GM11168 (cell line): ENCODE results near the gene SF3A2.

Source experiments
- in situ Hi-C: fragments of 300-500 bp; cut with MboI; formaldehyde crosslinking; loops from one replicate; pipeline ENCODE4 v1.12.0; 2022; ENCODE audit warnings: low sequenced_read_pairs; ENCODE audit not compliant: unreplicated experiment

SF3A2 gene

DNA sequence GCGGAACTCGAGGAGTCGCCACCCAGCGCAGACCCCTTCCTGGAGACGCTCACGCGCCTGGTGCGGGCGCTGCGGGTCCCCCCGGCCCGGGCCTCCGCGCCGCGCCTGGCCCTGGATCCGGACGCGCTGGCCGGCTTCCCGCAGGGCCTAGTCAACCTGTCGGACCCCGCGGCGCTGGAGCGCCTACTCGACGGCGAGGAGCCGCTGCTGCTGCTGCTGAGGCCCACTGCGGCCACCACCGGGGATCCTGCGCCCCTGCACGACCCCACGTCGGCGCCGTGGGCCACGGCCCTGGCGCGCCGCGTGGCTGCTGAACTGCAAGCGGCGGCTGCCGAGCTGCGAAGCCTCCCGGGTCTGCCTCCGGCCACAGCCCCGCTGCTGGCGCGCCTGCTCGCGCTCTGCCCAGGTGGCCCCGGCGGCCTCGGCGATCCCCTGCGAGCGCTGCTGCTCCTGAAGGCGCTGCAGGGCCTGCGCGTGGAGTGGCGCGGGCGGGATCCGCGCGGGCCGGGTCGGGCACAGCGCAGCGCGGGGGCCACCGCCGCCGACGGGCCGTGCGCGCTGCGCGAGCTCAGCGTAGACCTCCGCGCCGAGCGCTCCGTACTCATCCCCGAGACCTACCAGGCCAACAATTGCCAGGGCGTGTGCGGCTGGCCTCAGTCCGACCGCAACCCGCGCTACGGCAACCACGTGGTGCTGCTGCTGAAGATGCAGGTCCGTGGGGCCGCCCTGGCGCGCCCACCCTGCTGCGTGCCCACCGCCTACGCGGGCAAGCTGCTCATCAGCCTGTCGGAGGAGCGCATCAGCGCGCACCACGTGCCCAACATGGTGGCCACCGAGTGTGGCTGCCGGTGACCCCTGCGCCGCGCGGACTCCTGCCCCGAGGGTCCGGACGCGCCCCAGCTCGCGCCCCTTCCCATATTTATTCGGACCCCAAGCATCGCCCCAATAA, 14.8 kb downstream of the SF3A2 start:
- in situ Hi-C loops, result no loop called here

DNA sequence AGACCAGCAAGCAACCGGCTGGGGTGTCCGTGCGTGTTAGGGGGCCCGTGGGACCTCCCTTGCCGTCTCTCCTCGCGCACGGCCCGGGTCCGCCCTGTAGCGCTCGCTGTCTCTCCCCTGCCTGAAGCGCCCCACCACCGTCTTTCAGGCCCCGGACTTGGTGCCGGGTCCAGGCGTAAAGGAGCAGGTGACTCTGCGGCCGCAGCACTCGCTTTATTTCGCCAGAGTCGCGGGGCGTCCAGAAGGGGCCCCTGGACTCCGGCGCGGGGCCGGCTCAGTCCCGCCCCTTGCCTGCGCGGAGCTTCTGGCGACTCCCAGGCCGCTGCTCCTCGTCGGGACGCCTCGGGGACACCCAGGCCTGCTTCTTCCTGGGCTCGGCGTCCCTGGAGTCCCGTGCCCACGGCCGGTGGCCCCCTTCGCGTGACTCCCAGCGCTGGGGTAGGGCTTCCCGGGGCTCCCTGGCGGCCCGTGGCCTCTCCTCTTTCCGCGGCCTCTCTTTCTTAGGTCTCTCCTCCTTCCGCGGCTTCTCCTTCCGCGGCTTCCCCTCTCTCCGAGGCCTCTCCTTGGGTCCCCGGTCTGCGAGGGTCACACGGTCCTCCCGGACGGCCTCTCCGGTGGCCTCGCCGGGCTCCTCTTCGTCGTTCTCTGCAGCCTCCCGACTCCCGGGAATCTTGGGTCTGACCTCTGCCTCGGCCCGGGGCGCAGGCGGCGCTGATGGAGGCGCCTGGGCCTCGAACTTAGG, 15.6 kb downstream of the SF3A2 start:
- in situ Hi-C loops, result no loop called here

DNA sequence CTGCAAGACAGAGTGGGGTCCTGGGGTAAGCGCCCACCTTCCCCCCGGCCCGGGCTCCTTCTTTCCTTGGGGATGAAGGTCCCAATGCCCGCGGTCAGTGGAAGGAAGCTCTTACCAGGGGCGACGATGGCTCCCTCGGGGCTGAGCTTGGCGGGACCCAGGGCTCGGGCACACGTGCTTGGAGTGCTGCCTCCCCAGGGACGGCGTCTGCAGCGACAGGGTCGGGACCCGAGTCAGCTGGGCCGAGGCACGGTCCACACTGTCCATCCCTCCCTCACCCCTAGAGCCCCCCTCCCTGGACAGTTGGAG, 16.1 kb downstream of the SF3A2 start:
- in situ Hi-C loops, result no loop called here

DNA sequence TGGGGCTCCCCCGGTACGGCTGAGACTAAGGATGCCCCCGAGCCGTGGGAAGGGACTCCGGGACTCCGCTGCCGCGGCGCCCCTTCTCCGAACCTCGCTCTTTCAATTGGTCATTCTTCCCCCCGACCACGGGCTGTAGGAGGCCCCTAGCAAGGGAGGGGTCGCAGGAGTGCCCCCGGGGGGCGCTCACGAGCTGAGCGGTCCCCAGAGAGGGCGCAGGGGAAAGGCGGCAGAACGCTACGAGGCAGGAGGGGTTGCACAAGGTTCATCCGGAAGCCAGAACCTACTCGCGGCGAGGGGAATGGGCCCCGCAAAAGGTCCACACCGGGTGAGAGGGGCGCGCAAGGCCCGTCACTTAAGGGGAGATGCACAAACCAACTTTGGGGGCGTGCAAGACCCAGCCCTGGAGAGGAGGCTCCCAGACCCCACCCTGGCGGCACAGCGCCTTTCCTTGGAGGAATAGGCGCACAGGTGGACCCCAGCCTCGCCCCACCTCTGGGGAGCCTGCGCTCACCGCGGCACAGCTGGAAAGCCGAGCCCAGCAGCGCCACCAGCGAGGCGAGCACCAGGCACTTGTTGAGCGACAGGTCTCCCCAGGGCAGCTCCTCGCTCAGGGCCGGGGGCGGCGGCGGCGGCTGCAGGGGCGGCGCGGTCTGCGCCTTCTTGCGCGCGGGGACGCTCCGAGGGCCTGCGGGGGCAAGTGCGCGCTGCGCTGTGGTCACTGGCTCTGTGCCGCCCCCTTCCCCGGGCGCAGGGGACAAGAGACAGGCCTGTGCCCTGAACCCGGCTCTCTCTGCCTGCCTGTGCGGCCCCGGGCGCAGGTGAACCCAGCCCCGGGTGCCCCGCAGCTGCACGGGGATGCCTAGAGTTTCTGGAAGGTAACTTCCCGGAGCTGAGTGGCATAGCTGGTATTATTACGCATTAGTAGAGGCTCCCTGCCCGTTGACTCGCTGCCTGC, 16.8 kb downstream of the SF3A2 start:
- in situ Hi-C loops, result no loop called here

DNA sequence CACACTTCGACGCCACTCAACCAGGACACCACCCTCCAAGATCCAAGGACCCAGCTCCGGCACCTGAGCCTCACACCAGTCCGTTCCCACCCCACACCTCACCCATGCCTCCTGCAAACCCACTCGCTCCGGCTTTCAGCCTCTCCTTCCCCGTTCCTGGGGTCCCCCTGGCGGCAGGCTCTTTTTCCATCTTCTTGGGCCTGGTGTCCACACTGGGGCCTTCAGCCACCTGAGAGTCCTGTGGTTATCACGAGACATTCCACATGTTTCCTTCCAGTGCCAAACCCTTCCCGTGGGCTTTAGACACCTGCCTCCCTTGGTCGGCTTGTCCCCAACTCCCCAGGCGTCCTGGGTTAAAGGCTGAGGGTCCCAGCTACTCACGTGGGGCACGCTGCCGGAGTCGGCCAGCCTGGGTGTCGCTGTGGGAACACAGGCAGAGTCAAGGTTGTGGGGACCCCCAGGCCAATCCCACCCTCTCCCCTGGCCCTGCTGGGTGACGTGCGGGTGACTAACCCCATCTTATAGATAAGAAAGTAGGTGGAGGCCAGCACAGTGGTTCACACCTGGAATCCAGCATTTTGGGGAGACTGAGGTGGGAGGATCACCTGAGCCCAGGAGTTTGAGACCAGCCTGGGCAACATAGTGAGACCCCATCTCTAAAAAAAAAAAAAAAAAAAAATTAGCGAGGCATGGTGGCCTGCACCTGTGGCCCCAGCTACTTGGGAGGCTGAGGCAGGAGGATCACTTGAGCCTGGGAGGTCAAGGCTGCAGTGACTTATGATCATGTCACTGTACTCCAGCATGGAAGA, 17.6 kb downstream of the SF3A2 start:
- in situ Hi-C loops, result no loop called here

DNA sequence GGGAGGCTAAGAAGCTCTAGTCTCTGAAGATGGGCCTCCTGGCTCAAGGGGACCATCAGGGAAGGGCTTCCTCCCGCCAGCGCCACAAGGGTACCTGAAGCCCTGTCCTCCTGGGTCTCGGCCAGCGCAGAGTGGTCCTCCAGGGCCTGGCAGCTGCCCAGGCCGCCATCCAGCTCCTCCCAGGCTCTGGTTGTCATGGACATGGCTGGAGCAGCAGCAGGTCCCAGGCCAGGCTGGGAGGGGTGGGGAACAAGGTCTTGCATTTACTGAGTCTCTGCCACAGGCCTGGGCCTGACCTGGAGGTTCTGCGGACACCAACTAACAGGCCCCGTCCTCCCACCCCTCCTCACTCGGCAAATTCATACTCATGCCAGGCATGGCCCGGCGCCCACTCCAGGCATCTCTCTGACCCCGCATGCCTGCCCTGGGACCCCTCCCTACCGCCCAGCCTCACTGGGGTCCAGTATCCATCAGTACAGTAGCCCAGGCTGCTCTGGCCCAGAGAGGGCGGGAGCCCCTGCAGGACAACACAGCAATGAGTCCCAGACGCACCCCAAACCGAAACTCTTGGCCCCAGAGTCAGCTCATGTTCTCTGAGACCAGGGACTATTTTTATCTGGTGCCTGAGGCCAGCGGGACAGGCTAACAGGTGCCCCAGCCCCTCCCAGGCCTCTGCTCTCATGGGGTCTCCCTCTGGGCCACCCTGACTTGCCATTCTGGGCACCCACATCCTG, 18.7 kb downstream of the SF3A2 start:
- in situ Hi-C loops, result no loop called here

DNA sequence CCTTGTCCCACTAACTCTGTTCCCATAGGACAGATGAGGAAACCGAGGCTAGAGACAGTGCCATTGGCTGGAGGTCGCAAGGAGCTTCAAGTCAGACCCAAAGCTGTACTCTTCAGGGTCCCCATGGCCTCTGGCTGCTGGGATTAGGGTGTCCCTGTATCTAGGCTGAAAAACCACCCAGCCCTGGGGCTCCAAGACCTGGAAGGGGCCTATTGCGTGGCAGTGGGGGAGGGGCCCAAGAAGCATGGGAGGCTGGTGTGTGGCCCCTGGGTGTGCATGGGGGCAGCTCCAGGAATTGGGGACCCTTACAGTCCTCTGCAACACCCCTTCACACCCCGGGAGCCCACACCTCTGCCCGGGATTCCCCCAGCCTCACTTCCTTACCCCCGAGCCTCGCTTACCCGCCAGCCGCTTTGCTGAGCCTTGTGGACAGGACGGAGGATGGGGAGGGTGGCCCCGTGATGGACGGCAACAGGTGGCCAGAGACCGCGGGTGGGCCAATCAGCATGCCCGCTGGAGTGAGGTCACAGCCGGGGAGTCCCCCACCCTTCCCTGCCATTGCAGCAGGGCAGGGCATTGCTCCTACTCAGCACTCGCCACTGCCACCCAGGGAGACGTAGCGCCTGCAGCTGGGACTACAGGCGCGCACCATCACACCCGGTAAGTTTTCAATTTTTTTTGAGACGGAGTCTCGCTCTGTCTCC, 19.5 kb downstream of the SF3A2 start, which contains the start of gene JSRP1:
Gene JSRP1, minus strand, starts transcription at position 436 of the 704 bp plus-strand sequence. CDS start 1,103 bp downstream, outside the sequence.
- in situ Hi-C loops, result no loop called here

DNA sequence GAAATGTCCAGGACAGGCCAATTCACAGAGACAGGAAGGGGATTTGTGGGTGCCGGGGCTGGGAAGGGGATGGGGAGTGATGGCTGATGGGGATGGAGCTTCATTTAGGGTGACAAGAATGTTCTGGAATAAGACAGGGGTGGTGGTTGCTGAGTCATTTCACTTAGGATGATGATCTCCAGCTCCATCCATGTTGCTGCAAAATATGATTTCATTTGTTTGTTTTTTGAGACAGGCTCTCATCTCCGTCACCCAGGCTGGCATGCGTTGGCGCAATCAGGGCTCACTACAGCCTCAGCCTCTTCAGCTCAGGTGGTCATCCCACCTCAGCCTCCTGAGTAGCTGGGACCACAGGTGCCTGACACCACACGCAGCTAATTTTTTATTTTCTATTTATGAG, 22.7 kb downstream of the SF3A2 start:
- in situ Hi-C loops, result no loop called here

DNA sequence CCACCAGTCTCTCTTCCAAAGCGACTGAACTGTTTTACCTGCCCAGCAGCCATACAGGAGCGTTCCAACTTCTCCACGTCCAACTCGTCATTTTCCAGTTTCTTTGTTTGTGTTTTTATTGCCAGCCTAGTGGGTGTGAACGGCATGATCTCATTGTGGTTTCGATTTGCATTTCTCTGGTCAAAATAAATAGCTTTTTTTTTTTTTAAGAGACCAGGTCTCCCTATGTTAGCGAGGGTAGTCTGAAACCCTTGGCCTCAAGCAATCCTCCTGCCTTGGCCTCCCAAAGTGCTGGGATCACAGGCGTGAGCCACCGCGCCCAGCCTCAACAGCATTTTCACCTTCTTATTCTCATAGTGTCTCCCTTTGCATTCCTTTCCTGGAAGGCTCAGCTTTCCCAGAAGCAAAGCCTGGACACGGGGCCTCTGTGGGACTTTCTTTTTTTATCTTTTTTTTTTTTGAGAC, 23.7 kb downstream of the SF3A2 start:
- in situ Hi-C loops, result loop anchor here (10.0 kb wide), 1 partner anchor 106 kb away; the partner anchor contains the start of gene AP3D1

DNA sequence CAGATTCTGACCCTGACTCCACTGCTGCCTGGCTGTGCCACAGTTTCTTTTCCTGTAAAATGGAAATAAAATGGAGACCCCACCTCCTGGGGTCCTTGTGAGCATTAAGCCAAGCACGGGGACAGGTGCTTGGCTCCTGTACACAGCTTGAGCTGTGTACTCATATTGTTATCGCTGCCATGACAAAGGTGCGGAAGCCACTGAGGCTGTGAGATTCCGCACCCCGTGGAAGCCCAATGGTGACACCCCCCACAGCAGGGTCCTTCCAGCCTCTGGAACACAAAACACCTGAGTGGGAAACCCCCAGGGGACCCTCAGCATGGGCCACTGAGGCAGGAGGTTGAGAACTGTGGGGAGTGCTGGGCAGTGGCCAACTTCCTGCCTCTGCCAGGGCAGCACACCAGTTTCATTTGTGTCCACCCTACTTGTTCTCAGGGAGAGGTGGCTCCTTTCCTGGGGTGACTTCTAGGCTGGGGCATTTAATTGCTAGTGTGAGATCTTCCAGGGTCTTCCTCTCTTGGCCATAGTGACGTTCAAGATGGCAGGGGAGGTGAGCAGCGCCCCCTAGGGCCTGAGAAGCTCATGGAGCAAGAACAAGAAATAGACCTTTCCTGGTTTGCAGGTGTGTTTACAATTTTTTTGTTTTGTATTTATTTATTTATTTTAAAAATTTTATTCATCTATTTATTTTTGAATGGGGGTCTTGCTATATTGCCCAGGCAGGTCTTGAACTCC, 25.0 kb downstream of the SF3A2 start:
- in situ Hi-C loops, result loop anchor here (10.0 kb wide), 1 partner anchor 107 kb away; the partner anchor contains the start of gene AP3D1

DNA sequence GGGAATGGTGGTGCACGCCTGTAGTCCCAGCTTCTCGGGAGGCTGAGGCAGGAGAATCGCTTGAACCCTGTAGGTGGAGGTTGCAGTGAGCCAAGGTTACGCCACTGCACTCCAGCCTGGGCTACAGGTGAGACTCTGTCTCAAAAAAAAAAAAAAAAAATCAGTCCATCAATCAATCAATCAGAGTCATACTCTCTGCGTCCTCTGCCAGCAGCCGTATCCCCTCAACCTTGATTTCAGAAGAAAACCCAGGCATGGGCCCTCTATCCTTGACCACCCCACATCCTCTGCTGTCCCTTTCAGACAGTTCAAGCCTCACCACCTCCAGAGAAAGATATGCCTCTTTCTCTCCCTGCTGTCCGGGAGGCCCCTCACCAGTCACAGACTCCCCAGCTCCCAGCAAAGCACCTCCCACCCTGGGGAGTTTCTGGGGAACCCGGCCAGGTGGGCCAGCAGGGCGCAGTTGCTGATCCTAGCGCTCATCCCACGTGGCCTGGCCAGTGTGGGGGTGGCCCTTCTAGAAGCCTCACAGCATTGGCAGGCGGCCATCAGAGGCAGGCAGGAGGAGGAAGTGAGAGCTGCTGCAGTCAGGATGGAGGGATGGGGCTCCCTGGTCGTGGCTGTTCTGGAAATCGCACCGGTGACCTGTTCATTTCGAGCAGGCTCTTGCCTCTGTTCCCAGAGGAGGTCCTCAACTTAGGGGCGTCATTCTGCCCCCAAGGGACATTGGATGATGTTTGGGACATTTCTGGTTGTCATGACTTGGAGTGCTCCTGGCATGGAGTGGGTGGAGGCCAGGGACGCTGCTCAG, 29.8 kb downstream of the SF3A2 start:
- in situ Hi-C loops, result loop anchor here (10.0 kb wide), 1 partner anchor 112 kb away; the partner anchor contains the start of gene AP3D1

DNA sequence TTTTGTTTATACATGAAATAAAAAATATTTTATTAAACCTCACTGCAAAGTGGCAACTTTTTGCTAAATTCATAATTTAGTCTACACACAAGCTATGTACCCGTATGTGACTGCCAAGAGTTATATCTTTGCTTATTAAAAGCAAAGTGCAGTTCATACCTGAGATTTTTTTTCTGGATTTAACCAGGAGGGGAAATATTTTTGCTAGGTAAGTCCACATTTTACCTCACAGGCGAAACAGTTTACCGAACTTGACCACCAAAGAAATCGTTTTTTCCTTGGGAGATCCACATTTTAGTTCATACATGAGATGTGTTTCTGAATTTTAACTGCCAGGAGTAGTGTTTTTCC, 31.8 kb downstream of the SF3A2 start:
- in situ Hi-C loops, result loop anchor here (10.0 kb wide), 1 partner anchor 114 kb away; the partner anchor contains the start of gene AP3D1

DNA sequence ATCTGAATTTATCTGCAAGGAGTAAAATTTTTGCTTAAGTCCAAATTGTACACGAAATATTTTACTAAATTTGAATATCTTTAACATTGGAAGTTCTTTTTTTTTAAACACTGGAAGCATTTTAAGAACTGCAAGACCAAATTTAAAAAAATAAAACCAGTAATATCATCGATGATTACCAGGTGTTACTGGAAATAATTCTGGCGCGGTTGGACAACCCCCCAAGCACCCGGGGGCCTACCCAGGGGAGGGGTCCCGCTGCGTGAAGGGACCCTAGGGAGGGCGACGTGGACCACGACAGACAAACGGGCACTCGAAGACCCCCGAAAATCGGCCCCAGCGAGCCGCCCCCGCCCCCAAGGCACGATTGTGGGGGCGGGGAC, 32.2 kb downstream of the SF3A2 start:
- in situ Hi-C loops, result loop anchor here (10.0 kb wide), 1 partner anchor 114 kb away; the partner anchor contains the start of gene AP3D1

DNA sequence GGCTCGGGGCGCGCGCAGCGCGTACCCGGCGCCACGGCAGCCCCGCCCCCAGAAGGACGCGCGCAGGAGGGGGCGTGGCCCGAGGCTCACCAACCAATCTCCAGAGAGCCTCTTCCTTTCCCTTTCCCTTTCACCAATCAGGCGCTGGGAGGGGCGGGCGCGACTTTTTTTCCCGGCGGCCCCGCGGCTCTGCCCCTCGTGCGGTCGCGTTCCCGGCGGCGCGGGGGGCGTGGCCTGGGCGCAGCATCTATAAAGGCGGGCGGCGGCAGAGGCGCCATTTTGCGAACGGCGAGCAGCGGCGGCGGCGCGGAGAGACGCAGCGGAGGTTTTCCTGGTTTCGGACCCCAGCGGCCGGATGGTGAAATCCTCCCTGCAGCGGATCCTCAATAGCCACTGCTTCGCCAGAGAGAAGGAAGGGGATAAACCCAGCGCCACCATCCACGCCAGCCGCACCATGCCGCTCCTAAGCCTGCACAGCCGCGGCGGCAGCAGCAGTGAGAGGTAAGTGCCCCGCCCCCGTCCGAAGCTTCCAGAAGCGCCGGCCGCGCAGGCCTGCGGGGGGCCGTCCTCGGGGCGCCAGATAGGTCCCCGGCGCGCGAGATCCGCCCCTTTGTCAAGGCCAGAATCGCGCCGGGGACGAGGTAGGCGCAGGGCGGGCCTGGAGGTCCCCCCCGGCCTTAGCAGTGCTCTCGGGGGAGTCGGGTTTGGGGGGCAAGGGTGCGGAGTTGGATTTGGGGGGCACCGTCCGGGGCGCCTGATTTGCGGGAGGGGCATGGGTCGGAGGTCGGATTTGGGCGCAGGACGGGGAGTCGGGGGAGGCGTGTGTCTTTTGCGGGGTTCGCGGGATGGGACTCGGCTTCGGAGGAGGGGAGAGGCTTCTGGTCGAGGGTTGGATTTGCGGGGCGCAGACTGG, 32.9 kb downstream of the SF3A2 start:
- in situ Hi-C loops, result loop anchor here (10.0 kb wide), 1 partner anchor 115 kb away; the partner anchor contains the start of gene AP3D1

DNA sequence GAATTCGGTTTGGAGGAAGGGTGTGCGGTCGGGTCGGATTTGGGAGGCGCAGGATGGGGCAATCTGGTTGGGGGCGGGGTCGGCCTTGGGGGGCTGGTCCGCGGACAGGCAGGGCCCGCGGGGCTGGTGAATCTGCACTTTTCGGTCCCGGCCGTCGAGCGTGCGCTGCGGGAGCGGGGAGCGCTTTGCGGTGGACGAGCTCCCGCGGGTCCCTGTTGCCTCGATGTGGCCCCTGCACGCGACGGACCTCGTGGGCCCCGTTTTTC, 33.5 kb downstream of the SF3A2 start:
- in situ Hi-C loops, result no loop called here
